WTC11 (cell line): ENCODE data around the gene HOXB6. TPM values are rescaled to one million over a fixed set of nuclear protein-coding genes. Genes with fewer than 3 reads are reported as not detected.

Experiments used
- ATAC-seq: fragments of 200-7000 bp; cut with Tn5 transposase; 2 replicates; pipeline ENCODE4 v1.10.0; 2021; ENCODE audit warnings: mild to moderate bottlenecking, moderate library complexity
- CTCF ChIA-PET: fragments of 300-600 bp; sonication (Branson Sonifier 250); formaldehyde crosslinking; loops from one replicate; lab custom pipeline; 2021; ENCODE audit warnings: antibody characterized with exemption; lab: Charles Lee
- POLR2A ChIA-PET: fragments of 350-600 bp; sonication (Branson Sonifier 250); formaldehyde crosslinking; loops from one replicate; lab custom pipeline; 2021; ENCODE audit warnings: antibody characterized with exemption; lab: Charles Lee
- DNase-seq: peaks from one replicate; pipeline ENCODE4 v3.0.0; 2021; ENCODE audit warnings: low spot score
- H3K27ac Mint-ChIP-seq: 2 replicates; pipeline ENCODE4 v1.8.0; 2021; ENCODE audit warnings: mixed read lengths
- H3K27me3 Mint-ChIP-seq: 2 replicates; pipeline ENCODE4 v1.8.0; 2021; ENCODE audit warnings: low read depth, mild to moderate bottlenecking, moderate library complexity, mixed read lengths
- H3K36me3 Mint-ChIP-seq: 2 replicates; pipeline ENCODE4 v1.8.0; 2021; ENCODE audit warnings: mixed read lengths
- H3K4me1 Mint-ChIP-seq: 2 replicates; pipeline ENCODE4 v1.8.0; 2022; ENCODE audit warnings: mixed read lengths
- H3K4me3 Mint-ChIP-seq: 2 replicates; pipeline ENCODE4 v1.8.0; 2021; ENCODE audit warnings: mild to moderate bottlenecking, moderate library complexity, mixed read lengths
- H3K9me3 Mint-ChIP-seq: 2 replicates; pipeline ENCODE4 v1.8.0; 2021; ENCODE audit warnings: mixed read lengths
- ATF1 ChIP-seq: sonication (generic); formaldehyde crosslinking; IDR thresholded peaks from 2 replicates; pipeline ENCODE4 v1.8.1; 2023; ENCODE audit warnings: mild to moderate bottlenecking, moderate library complexity, missing genetic modification reagents
- ETV6 ChIP-seq: sonication (generic); formaldehyde crosslinking; IDR thresholded peaks from 2 replicates; pipeline ENCODE4 v1.8.1; 2022; ENCODE audit warnings: mild to moderate bottlenecking, missing genetic modification reagents
- FOXK1 ChIP-seq: sonication (generic); formaldehyde crosslinking; IDR thresholded peaks from 2 replicates; pipeline ENCODE4 v1.8.0; 2022; ENCODE audit warnings: mild to moderate bottlenecking, moderate library complexity, missing genetic modification reagents
- GRHL2 ChIP-seq: fragments of 250-450 bp; sonication (Bioruptor Pico); IDR thresholded peaks from 2 replicates; pipeline ENCODE4 v1.8.0; 2022; ENCODE audit warnings: mild to moderate bottlenecking, moderate library complexity; ENCODE audit not compliant: insufficient replicate concordance, severe bottlenecking
- GTF2I ChIP-seq: fragments of 250-450 bp; sonication (Bioruptor Pico); conservative IDR thresholded peaks from 2 replicates; pipeline ENCODE4 v1.4.0; 2021; ENCODE audit warnings: mild to moderate bottlenecking
- HMGA2 ChIP-seq: fragments of 250-450 bp; sonication (Bioruptor Pico); IDR thresholded peaks from 2 replicates; pipeline ENCODE4 v1.4.0; 2021; ENCODE audit warnings: mild to moderate bottlenecking, moderate library complexity
- MYBL2 ChIP-seq: sonication (generic); formaldehyde crosslinking; IDR thresholded peaks from 2 replicates; pipeline ENCODE4 v1.8.1; 2023; ENCODE audit warnings: mild to moderate bottlenecking, moderate library complexity, missing genetic modification reagents
- NFE2L1 ChIP-seq: sonication (generic); formaldehyde crosslinking; IDR thresholded peaks from 2 replicates; pipeline ENCODE4 v1.8.1; 2023; ENCODE audit warnings: missing genetic modification reagents
- NR1H2 ChIP-seq: sonication (generic); formaldehyde crosslinking; IDR thresholded peaks from 2 replicates; pipeline ENCODE4 v1.9.0; 2021; ENCODE audit warnings: mild to moderate bottlenecking, moderate library complexity, missing genetic modification reagents
- PRRX2 ChIP-seq: fragments of 250-450 bp; sonication (Bioruptor Pico); IDR thresholded peaks from 2 replicates; pipeline ENCODE4 v1.8.0; 2021; ENCODE audit warnings: mild to moderate bottlenecking
- SMAD3 ChIP-seq: sonication (generic); formaldehyde crosslinking; IDR thresholded peaks from 2 replicates; pipeline ENCODE4 v1.8.0; 2022; ENCODE audit warnings: missing genetic modification reagents, mild to moderate bottlenecking, borderline replicate concordance
- SMAD4 ChIP-seq: sonication (generic); formaldehyde crosslinking; IDR thresholded peaks from 2 replicates; pipeline ENCODE4 v1.8.0; 2022; ENCODE audit warnings: mild to moderate bottlenecking, missing genetic modification reagents
- STAT6 ChIP-seq: sonication (generic); formaldehyde crosslinking; conservative IDR thresholded peaks from 2 replicates; pipeline ENCODE4 v1.8.1; 2023; ENCODE audit warnings: mild to moderate bottlenecking, low read depth, missing genetic modification reagents, moderate library complexity
- ZNF219 ChIP-seq: sonication (generic); formaldehyde crosslinking; IDR thresholded peaks from 2 replicates; pipeline ENCODE4 v1.8.0; 2023; ENCODE audit warnings: missing genetic modification reagents, mild to moderate bottlenecking, borderline replicate concordance
- ZNF423 ChIP-seq: fragments of 250-450 bp; sonication (Bioruptor Pico); IDR thresholded peaks from 2 replicates; pipeline ENCODE4 v2.1.2; 2022; ENCODE audit warnings: mild to moderate bottlenecking, moderate library complexity
- ZNF512 ChIP-seq: sonication (generic); formaldehyde crosslinking; IDR thresholded peaks from 2 replicates; pipeline ENCODE4 v1.8.1; 2022; ENCODE audit warnings: missing genetic modification reagents, borderline replicate concordance
- total RNA-seq: library from RNA; stranded (reverse); gene quantifications from 3 replicates; pipeline ENCODE4 v1.2.3, GENCODE V29; 2021
- TF ChIP-seq, protein P1 (sequence below): sonication (generic); formaldehyde crosslinking; IDR thresholded peaks from 2 replicates; pipeline ENCODE4 v1.8.1; 2023; ENCODE audit warnings: mild to moderate bottlenecking, missing genetic modification reagents
- TF ChIP-seq, protein P2 (sequence below): fragments of 250-450 bp; sonication (Bioruptor Pico); IDR thresholded peaks from 2 replicates; pipeline ENCODE4 v1.9.0; 2021; ENCODE audit warnings: mild to moderate bottlenecking

HOXB6 gene
- total RNA-seq, 1 experiment from 2014 or later: not detected

GRCh38 chr17:48558831-48559121 is 46.0 kb downstream of the HOXB6 start (continued):
- TF ChIP-seq PRRX2 (CRISPR knock-in tag) (no peak), FOXK1 (no peak), HMGA2 (CRISPR knock-in tag) (no peak), ETV6 (CRISPR knock-in tag) (no peak), ZNF219 (CRISPR knock-in tag) (no peak), ZNF512 (CRISPR knock-in tag) (no peak), SMAD4 (no peak), GRHL2 (CRISPR knock-in tag) (no peak), GTF2I (CRISPR knock-in tag) (no peak), ATF1 (no peak), NR1H2 (no peak)
- TF ChIP-seq, protein P1, sequence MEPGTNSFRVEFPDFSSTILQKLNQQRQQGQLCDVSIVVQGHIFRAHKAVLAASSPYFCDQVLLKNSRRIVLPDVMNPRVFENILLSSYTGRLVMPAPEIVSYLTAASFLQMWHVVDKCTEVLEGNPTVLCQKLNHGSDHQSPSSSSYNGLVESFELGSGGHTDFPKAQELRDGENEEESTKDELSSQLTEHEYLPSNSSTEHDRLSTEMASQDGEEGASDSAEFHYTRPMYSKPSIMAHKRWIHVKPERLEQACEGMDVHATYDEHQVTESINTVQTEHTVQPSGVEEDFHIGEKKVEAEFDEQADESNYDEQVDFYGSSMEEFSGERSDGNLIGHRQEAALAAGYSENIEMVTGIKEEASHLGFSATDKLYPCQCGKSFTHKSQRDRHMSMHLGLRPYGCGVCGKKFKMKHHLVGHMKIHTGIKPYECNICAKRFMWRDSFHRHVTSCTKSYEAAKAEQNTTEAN (CRISPR knock-in tag): no peak
- TF ChIP-seq, all 79 proteins: peak for 0

DNA sequence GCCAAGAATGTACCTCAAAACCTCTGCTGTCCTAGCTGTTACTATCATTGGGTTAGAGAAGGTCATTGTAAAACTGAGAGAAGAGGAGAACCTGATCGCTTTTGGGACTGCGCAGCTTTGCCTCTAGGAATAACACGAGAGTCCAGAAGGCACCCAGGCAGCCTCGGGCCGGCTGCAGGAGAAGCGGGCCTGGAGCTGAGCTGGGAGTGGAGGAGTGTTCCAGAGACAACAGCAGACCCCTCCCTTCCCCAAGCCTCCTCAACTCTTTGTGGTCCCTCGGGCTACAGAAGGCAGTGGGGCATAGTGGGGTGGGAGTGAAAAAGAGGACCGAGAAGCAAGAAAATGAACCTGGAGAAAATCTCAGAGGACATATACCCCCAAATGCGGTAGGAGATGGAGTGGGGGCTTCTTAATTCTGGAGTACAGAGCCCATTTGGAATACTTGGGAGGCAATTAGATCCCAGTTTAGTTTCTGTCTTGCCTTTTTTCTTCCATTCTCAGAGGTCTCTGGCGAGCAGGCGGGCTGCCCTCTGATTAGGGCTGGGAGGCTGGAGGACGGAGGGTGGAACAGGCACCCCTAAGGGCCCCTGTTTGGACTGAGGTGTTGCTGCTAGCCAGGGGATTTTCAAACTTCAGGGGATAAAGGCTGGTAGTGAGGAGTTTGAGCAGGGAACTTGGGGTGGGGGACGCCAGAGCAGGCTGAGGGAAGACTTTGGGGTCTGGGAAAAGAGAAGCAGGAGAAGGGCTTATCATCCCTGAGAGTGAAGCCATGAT is 46.5 kb downstream of the HOXB6 start:
- H3K27ac Mint-ChIP-seq: no peak overlapping the region
- no peak overlapping the region for H3K4me3 Mint-ChIP-seq
- ATAC-seq (no peak), DNase-seq (no peak)
- no peaks in the 10 kb centered on the region for H3K9me3 Mint-ChIP-seq
- POLR2A ChIA-PET: interaction anchor here (0.9 kb wide), 1 partner anchor 57 kb away, joined by 3 read pairs; no protein-coding TSS in a partner anchor
- no peaks in the 10 kb centered on the region for H3K36me3 Mint-ChIP-seq
- CTCF ChIA-PET: no interaction called here
- peaks cover 100% of the 10 kb centered on the region; the same call in 1 of the 2 replicates for H3K27me3 Mint-ChIP-seq
- no peak for TF ChIP-seq STAT6
- no peak for TF ChIP-seq MYBL2
- TF ChIP-seq ZNF423: no peak
- TF ChIP-seq, protein P2, sequence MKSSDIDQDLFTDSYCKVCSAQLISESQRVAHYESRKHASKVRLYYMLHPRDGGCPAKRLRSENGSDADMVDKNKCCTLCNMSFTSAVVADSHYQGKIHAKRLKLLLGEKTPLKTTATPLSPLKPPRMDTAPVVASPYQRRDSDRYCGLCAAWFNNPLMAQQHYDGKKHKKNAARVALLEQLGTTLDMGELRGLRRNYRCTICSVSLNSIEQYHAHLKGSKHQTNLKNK: no peak
- no peak for TF ChIP-seq NFE2L1 (CRISPR knock-in tag)
- TF ChIP-seq SMAD3 (CRISPR knock-in tag): no peak
- H3K4me1 Mint-ChIP-seq: peaks cover 32% of the 10 kb centered on the region
